A549 (cell line): Measurements from ENCODE around the gene RTKN2. TPM values are rescaled to one million over a fixed set of nuclear protein-coding genes. Genes with fewer than 3 reads are reported as not detected.
A peak's percentile ranks its signal among the peaks of the same experiment; 100 is the strongest.

ENCODE experiments used
- ATAC-seq, 2 experiments: fragments of 200-7000 bp in 1 of 2; fragments of >200 bp in 1 of 2; cut with Nextera tagmentation in 1 of 2; cut with Tn5 transposase in 1 of 2; 3 replicates each; pipeline versions ENCODE4 v1.8.0 to v1.9.1; 2018 to 2020; ENCODE audit warnings: mild to moderate bottlenecking in 1 of 2, moderate library complexity in 1 of 2
- CTCF ChIA-PET: fragments of 300-600 bp; sonication (Branson Sonifier 250); formaldehyde crosslinking; extraction: SDS; loops from one replicate; lab custom pipeline; 2021; ENCODE audit warnings: antibody characterized with exemption, inconsistent platforms; lab: Yijun Ruan, JAX
- POLR2A ChIA-PET: fragments of 350-600 bp; formaldehyde crosslinking; extraction: SDS; loops from one replicate; lab custom pipeline; 2021; ENCODE audit warnings: antibody characterized with exemption, inconsistent platforms; lab: Yijun Ruan, JAX
- DNase-seq, 2 experiments: peaks; one replicate each; pipeline versions ENCODE4 v3.0.0 to v3.0.0-alpha.2; 2011 to 2016; ENCODE audit warnings: low read depth in 1 of 2, low spot score in 1 of 2
- FAIRE-seq: peaks from 2 replicates; lab custom pipeline; 2011; peaks lifted over from hg19 to GRCh38; lab: Jason Lieb, UNC
- H3K27ac ChIP-seq, 2 experiments: fragments of >200 bp; sonication (Bioruptor Twin); formaldehyde crosslinking; 3 replicates each; pipeline ENCODE4 v1.5.1; 2016 to 2017
- H3K4me1 ChIP-seq: fragments of >200 bp; sonication (Bioruptor Twin); formaldehyde crosslinking; 3 replicates; pipeline ENCODE4 v1.6.1; 2016
- H3K4me2 ChIP-seq: fragments of >200 bp; sonication (Bioruptor Twin); formaldehyde crosslinking; 3 replicates; pipeline ENCODE4 v1.6.1; 2016
- H3K4me3 ChIP-seq: fragments of >200 bp; sonication (Bioruptor Twin); formaldehyde crosslinking; 3 replicates; pipeline ENCODE4 v1.5.1; 2016
- H3K9me3 ChIP-seq: fragments of >200 bp; sonication (Bioruptor Twin); formaldehyde crosslinking; 3 replicates; pipeline ENCODE4 v1.6.1; 2016
- BHLHE40 ChIP-seq: IDR thresholded peaks from 2 replicates; pipeline ENCODE4 v1.6.1; 2012; ENCODE audit warnings: low read depth, low read length, inconsistent platforms
- CHD4 ChIP-seq: fragments of 200-600 bp; sonication (generic); IDR thresholded peaks from 2 replicates; pipeline ENCODE4 v1.6.1; 2016; ENCODE audit warnings: antibody characterized with exemption, mild to moderate bottlenecking, borderline replicate concordance
- EHF ChIP-seq: fragments of 250-450 bp; sonication (Bioruptor Pico); IDR thresholded peaks from 2 replicates; pipeline ENCODE4 v1.5.0; 2020; ENCODE audit warnings: mild to moderate bottlenecking
- EHMT2 ChIP-seq: fragments of 200-600 bp; sonication (generic); IDR thresholded peaks from 2 replicates; pipeline ENCODE4 v1.6.1; 2016; ENCODE audit warnings: antibody characterized with exemption, low read depth, mild to moderate bottlenecking, moderate library complexity
- FOXS1 ChIP-seq: fragments of 250-450 bp; sonication (Bioruptor Pico); IDR thresholded peaks from 2 replicates; pipeline ENCODE4 v1.5.0; 2020; ENCODE audit warnings: mild to moderate bottlenecking, moderate library complexity
- HEYL ChIP-seq: fragments of 250-450 bp; sonication (Bioruptor Pico); IDR thresholded peaks from 2 replicates; pipeline ENCODE4 v1.8.0; 2021; ENCODE audit warnings: mild to moderate bottlenecking, moderate library complexity
- HOXA7 ChIP-seq: fragments of 250-450 bp; sonication (Bioruptor Pico); IDR thresholded peaks from 2 replicates; pipeline ENCODE4 v1.5.0; 2020; ENCODE audit warnings: mild to moderate bottlenecking, moderate library complexity
- JUN ChIP-seq, 2 experiments: fragments of >200 bp; sonication (Bioruptor Twin); formaldehyde crosslinking; IDR thresholded peaks; 2 replicates in 1 of 2; 3 replicates in 1 of 2; pipeline ENCODE4 v1.6.1; 2016 to 2017
- KDM1A ChIP-seq: fragments of 200-600 bp; sonication (generic); IDR thresholded peaks from 2 replicates; pipeline ENCODE4 v1.6.1; 2016; ENCODE audit warnings: low read depth, mild to moderate bottlenecking
- MAFK ChIP-seq: fragments of 450-650 bp; IDR thresholded peaks from 2 replicates; pipeline ENCODE4 v1.6.1; 2014; ENCODE audit not compliant: partially characterized antibody
- MAZ ChIP-seq: fragments of 150-350 bp; IDR thresholded peaks from 2 replicates; pipeline ENCODE4 v1.6.1; 2014; ENCODE audit warnings: antibody characterized with exemption, low read depth, low read length, borderline replicate concordance
- NFE2L2 ChIP-seq: fragments of 150-350 bp; conservative IDR thresholded peaks from 2 replicates; pipeline ENCODE4 v1.6.1; 2014; ENCODE audit warnings: low read length
- POLR2A ChIP-seq: IDR thresholded peaks from 2 replicates; pipeline ENCODE4 v1.6.1; 2012; ENCODE audit warnings: mild to moderate bottlenecking, low read length
- RCOR1 ChIP-seq: fragments of 150-350 bp; IDR thresholded peaks from 2 replicates; pipeline ENCODE4 v1.6.1; 2014; ENCODE audit warnings: antibody characterized with exemption, low read length, low read depth
- ZC3H11A ChIP-seq: fragments of 450-650 bp; IDR thresholded peaks from 2 replicates; pipeline ENCODE4 v1.6.1; 2014; ENCODE audit warnings: antibody characterized with exemption, mild to moderate bottlenecking
- WGBS: methylation state at CpG from one replicate; pipeline ENCODE4 v1.1.6; 2017; ENCODE audit errors: missing lambda C conversion rate; 5-methylcytosine and 5-hydroxymethylcytosine counted together
- polyA plus RNA-seq, 4 experiments: library from polyadenylated mRNA; depleted of rRNA in 3 of 4; stranded (reverse); fragments of >200 nt; fragmentation: RNase III in 1 of 4; extraction: RNeasy Plus Mini Kit Qiagen cat#74134 plus additional on column Dnase treatment in 1 of 4; gene quantifications; 2 replicates in 3 of 4; 3 replicates in 1 of 4; pipeline ENCODE4 v1.2.3, GENCODE V29; 2011 to 2017
- TF ChIP-seq, protein P1 (sequence below): IDR thresholded peaks from 2 replicates; pipeline ENCODE4 v1.6.1; 2012
- TF ChIP-seq, protein P2 (sequence below): fragments of 150-350 bp; IDR thresholded peaks from 2 replicates; pipeline ENCODE4 v1.6.1; 2014; ENCODE audit warnings: low read depth, mild to moderate bottlenecking, low read length
- TF ChIP-seq, protein P3 (sequence below): fragments of 250-450 bp; sonication (Bioruptor Pico); IDR thresholded peaks from 2 replicates; pipeline ENCODE4 v1.5.0; 2020; ENCODE audit warnings: low read depth, mild to moderate bottlenecking, moderate library complexity
- TF ChIP-seq, protein P4 (sequence below): fragments of >200 bp; sonication (Bioruptor Twin); formaldehyde crosslinking; IDR thresholded peaks from 3 replicates; pipeline ENCODE4 v1.5.1; 2016

Gene RTKN2
- polyA plus RNA-seq, 2 of the 4 experiments (the other 2 are of a cell fraction): 1.8 to 2.4 TPM

DNA sequence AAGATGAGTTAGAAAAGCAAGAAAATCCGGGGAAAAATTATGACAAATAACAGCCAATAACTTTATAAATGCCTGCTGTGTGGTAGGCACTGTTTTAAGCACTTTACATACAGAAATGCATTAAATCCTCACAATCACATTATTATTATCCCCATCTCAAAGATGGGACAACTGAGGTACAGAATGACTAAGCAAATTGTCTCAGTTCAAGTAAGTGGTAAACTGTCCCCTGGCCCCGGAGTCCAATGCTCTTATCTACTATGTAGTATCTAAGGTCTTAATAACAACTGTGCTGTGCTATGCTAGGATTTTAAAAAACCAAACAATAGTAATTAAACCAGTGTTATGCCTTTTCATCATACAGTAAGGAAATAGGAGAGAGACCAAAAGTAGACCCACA, 105.6 kb downstream of the RTKN2 start:
- Histone ChIP-seq H3K27ac (no peak overlapping the region), H3K9me3 (no peaks in the 10 kb centered on the region), H3K4me1 (peaks cover 11% of the 10 kb centered on the region; the same call in 2 of the 3 replicates), H3K4me2 (no peak overlapping the region), H3K4me3 (no peak overlapping the region)
- ATAC-seq (no peak), DNase-seq (no peak), FAIRE-seq (no peak)
- ChIA-PET CTCF (interaction anchor here (1.0 kb wide), 1 partner anchor 124 kb away, joined by 3 read pairs; no protein-coding TSS in a partner anchor), POLR2A (no interaction called here)
- TF ChIP-seq RCOR1 (no peak), NFE2L2 (peak; percentile 29; the same call in 1 of the 2 replicates)
- 84% methylated on average over 2 of the region's 2 CpGs for WGBS

DNA sequence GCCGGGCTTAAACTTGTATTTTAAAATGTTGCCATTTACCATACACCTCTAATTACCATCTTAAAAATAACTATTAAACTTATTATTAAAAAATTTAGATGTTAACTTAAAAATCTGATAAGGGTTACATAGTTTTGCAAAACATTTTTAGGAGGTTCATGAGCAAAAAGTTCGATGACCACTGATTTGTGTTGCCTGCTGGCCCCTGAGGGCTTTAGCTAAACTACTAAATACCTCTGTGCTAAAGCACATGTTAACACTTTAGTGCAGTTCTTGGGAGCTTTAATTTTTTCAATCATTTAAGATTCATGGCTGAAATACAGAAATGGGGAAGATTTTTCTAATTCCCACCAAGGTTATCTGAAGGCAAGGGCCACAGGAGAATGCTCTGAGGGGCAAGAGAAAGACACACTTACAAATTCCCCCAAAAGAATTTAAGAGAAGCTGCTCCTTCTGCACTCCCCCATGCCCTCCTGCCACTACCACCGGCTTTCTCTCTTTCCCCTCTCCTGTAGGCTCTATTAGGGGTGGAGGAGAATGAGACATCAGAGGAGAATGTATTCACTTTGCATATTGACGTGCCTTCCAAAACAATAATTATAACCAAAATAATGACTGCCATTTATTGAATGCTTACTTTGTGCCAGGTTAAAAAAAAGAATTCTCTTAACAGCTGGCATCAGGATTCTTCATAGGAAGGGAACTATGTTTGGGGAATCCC, 106.2 kb downstream of the RTKN2 start:
- TF ChIP-seq, protein P1, sequence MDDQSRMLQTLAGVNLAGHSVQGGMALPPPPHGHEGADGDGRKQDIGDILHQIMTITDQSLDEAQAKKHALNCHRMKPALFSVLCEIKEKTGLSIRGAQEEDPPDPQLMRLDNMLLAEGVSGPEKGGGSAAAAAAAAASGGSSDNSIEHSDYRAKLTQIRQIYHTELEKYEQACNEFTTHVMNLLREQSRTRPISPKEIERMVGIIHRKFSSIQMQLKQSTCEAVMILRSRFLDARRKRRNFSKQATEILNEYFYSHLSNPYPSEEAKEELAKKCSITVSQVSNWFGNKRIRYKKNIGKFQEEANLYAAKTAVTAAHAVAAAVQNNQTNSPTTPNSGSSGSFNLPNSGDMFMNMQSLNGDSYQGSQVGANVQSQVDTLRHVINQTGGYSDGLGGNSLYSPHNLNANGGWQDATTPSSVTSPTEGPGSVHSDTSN: no peak
- no peak for TF ChIP-seq EHF (CRISPR knock-in tag)
- TF ChIP-seq MAFK: no peak
- TF ChIP-seq JUN (IDR thresholded peaks at IDR 0.05): no peak
- TF ChIP-seq BHLHE40: no peak
- no peak for TF ChIP-seq MAZ
- TF ChIP-seq NFE2L2: no peak
- TF ChIP-seq, protein P2, sequence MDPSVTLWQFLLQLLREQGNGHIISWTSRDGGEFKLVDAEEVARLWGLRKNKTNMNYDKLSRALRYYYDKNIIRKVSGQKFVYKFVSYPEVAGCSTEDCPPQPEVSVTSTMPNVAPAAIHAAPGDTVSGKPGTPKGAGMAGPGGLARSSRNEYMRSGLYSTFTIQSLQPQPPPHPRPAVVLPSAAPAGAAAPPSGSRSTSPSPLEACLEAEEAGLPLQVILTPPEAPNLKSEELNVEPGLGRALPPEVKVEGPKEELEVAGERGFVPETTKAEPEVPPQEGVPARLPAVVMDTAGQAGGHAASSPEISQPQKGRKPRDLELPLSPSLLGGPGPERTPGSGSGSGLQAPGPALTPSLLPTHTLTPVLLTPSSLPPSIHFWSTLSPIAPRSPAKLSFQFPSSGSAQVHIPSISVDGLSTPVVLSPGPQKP: no peak
- TF ChIP-seq EHMT2: no peak
- no peak for TF ChIP-seq POLR2A
- no peak for TF ChIP-seq CHD4
- TF ChIP-seq ZC3H11A: no peak
- 78% methylated on average over 4 of the region's 4 CpGs for WGBS
- POLR2A ChIA-PET: no interaction called here
- Histone ChIP-seq H3K9me3 (no peaks in the 10 kb centered on the region), H3K27ac (no peak overlapping the region), H3K4me3 (no peak overlapping the region), H3K4me2 (no peak overlapping the region), H3K4me1 (peaks cover 11% of the 10 kb centered on the region; the same call in 2 of the 3 replicates)
- no peak for DNase-seq
- no peak for ATAC-seq
- CTCF ChIA-PET: interaction anchor here (1.0 kb wide), 1 partner anchor 124 kb away, joined by 3 read pairs; no protein-coding TSS in a partner anchor
- FAIRE-seq: no peak

DNA sequence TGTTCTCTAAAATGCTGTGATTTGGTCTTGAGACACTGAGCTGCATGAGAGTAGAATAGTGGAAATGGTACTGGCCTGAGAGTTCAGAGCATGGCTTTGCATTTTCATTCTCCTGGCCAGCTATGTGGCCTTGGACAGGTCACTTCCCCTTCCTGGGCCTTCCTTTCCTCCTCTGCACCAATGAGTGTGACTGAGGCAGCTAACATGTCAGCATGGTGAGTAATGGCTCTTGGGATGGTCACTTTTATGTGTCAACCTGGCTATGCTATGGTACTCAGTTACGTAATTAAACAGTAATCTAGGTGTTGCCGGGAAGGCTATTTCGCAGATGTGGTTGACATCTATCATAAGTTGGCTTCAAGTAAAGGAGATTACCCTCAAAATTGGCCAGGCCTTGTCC, 109.3 kb downstream of the RTKN2 start:
- no peaks in the 10 kb centered on the region for H3K4me1 ChIP-seq
- H3K9me3 ChIP-seq: no peaks in the 10 kb centered on the region
- POLR2A ChIA-PET: no interaction called here
- ATAC-seq: no peak
- no peak for DNase-seq
- H3K4me2 ChIP-seq: no peak overlapping the region
- CTCF ChIA-PET: no interaction called here
- TF ChIP-seq, protein P2: no peak
- TF ChIP-seq HEYL: no peak
- no peak for TF ChIP-seq HOXA7 (CRISPR knock-in tag)
- TF ChIP-seq FOXS1 (CRISPR knock-in tag): no peak
- TF ChIP-seq CHD4: no peak
- TF ChIP-seq, protein P3, sequence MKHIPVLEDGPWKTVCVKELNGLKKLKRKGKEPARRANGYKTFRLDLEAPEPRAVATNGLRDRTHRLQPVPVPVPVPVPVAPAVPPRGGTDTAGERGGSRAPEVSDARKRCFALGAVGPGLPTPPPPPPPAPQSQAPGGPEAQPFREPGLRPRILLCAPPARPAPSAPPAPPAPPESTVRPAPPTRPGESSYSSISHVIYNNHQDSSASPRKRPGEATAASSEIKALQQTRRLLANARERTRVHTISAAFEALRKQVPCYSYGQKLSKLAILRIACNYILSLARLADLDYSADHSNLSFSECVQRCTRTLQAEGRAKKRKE (CRISPR knock-in tag): no peak
- TF ChIP-seq, protein P4, sequence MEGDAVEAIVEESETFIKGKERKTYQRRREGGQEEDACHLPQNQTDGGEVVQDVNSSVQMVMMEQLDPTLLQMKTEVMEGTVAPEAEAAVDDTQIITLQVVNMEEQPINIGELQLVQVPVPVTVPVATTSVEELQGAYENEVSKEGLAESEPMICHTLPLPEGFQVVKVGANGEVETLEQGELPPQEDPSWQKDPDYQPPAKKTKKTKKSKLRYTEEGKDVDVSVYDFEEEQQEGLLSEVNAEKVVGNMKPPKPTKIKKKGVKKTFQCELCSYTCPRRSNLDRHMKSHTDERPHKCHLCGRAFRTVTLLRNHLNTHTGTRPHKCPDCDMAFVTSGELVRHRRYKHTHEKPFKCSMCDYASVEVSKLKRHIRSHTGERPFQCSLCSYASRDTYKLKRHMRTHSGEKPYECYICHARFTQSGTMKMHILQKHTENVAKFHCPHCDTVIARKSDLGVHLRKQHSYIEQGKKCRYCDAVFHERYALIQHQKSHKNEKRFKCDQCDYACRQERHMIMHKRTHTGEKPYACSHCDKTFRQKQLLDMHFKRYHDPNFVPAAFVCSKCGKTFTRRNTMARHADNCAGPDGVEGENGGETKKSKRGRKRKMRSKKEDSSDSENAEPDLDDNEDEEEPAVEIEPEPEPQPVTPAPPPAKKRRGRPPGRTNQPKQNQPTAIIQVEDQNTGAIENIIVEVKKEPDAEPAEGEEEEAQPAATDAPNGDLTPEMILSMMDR: no peak
- TF ChIP-seq KDM1A: no peak
- TF ChIP-seq, all 56 proteins: peak for 0
- Histone ChIP-seq H3K4me3 (no peak overlapping the region), H3K27ac (no peak overlapping the region)
- FAIRE-seq: no peak
- WGBS: 92% methylated on average over 3 of the region's 3 CpGs
